Memory B cell (primary cell): ENCODE measurements around the gene CARD8.

Source experiments
- ATAC-seq: fragments of 150-1000 bp; cut with Tn5 transposase; 2 replicates; pipeline ENCODE4 v1.10.0; 2021; ENCODE audit warnings: low read depth, mild to moderate bottlenecking, moderate library complexity
- DNase-seq, 2 donors: peaks; one replicate each; pipeline ENCODE4 v3.0.0; 2022; ENCODE audit warnings: low spot score in 2 of 2
- H3K27ac Mint-ChIP-seq: one replicate; pipeline ENCODE4 v1.8.0; 2022; ENCODE audit warnings: mild to moderate bottlenecking, moderate library complexity, mixed read lengths
- H3K27me3 Mint-ChIP-seq: one replicate; pipeline ENCODE4 v1.8.0; 2022; ENCODE audit warnings: mixed read lengths
- H3K36me3 Mint-ChIP-seq: one replicate; pipeline ENCODE4 v1.8.0; 2022; ENCODE audit warnings: mild to moderate bottlenecking, mixed read lengths
- H3K4me1 Mint-ChIP-seq: one replicate; pipeline ENCODE4 v1.8.0; 2022; ENCODE audit warnings: mixed read lengths
- H3K4me3 Mint-ChIP-seq: one replicate; pipeline ENCODE4 v1.8.0; 2022; ENCODE audit warnings: mild to moderate bottlenecking, moderate library complexity, mixed read lengths
- H3K9me3 Mint-ChIP-seq: one replicate; pipeline ENCODE4 v1.8.0; 2022; ENCODE audit warnings: mixed read lengths

Gene CARD8

DNA sequence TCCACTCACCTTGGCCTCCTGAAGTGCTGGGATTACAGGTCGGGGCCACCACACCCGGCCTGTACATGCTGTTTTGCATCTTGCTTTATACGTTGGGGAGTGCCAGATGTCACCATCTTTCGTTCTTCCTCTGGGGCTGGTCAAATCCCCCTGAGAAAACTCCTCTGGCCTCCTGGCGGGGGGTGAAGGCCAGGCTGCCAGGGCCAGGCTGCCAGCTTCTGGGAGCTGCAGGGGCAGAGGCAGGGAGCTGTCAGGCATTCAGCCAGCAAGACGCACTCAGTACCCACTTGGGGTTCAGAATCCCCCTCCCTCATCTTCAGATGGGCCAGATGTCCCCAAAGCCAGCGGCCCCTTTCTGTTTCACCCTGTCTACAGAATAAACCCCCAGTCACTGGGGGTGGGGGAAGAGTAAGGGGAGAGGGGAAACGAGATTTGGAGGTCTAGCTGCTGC lies 69.1 kb downstream of the CARD8 start:
- Mint-ChIP-seq H3K4me3 (peak overlapping the region; percentile 64), H3K27ac (peak overlapping the region; percentile 65), H3K36me3 (peaks cover 12% of the 10 kb centered on the region), H3K27me3 (no peaks in the 10 kb centered on the region), H3K9me3 (no peaks in the 10 kb centered on the region), H3K4me1 (peaks cover 14% of the 10 kb centered on the region)
- ATAC-seq (peak; percentile 59), DNase-seq (no peak)

DNA sequence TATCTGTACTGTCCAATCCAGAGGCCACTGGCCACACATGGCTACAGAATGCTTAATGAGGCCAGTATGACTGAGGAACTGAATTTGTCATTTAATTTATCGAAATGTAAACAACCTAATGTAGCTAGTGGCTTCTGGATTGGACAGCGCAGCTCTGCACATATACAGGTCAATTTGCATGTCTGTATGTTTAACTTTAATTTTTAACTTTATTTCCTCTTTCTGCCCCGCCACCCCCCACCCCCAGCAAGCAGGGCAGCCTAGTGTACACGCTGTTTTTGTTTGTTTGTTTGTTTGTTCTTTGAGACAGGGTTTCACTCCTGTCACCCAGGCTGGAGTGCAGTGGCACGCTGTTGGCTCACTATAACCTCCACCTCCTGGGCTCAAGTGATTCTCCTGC lies 69.7 kb downstream of the CARD8 start:
- DNase-seq (no peak), ATAC-seq (peak; percentile 26)
- peaks cover 17% of the 10 kb centered on the region for H3K36me3 Mint-ChIP-seq
- H3K27me3 Mint-ChIP-seq = no peaks in the 10 kb centered on the region
- H3K27ac Mint-ChIP-seq = peak overlapping the region; percentile 65
- peaks cover 2% of the 10 kb centered on the region for H3K9me3 Mint-ChIP-seq
- peak overlapping the region; percentile 64 for H3K4me3 Mint-ChIP-seq
- H3K4me1 Mint-ChIP-seq = peaks cover 14% of the 10 kb centered on the region

DNA sequence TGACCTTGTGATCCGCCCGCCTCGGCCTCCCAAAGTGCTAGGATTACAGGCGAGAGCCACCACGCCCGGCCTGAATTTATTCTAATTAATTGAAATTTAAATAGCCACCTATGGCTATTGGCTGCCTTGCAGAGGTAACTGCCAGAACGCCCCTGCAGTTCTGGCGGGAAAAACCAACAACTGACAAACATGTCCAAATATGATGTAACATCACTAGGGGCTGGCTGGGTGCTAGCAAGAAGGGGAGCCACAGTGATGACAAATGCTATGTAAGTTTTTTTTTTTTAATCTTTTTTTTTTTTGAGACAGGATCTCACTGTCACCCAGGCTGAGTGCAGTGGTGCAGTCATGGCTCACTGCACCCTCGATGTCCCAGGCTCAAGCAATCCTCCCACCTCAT lies 72.4 kb downstream of the CARD8 start:
- no peaks in the 10 kb centered on the region for H3K27me3 Mint-ChIP-seq
- DNase-seq = no peak
- ATAC-seq = no peak
- peaks cover 12% of the 10 kb centered on the region for H3K4me1 Mint-ChIP-seq
- no peak overlapping the region for H3K4me3 Mint-ChIP-seq
- peaks cover 18% of the 10 kb centered on the region for H3K36me3 Mint-ChIP-seq
- H3K9me3 Mint-ChIP-seq = peaks cover 2% of the 10 kb centered on the region
- no peak overlapping the region for H3K27ac Mint-ChIP-seq

DNA sequence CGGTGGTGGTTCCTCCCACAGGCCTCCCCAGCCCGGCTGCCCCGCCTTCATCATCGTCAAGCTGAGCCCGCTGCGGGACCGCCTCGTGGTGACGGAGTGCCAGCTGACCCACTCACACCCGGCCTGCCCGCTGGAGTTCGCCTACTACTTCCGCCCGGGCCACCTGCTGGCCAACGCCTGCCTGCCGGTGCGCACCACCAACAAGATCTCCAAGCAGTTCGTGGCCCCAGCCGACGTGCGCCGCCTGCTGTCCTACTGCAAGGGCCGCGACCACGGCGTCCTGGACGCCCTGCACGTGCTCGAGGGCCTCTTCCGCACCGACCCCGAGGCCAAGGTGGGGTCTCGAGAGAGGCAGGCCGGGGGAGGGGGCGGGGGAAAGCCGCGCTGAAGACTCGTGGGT lies 73.3 kb downstream of the CARD8 start:
- Mint-ChIP-seq H3K4me1 (peaks cover 12% of the 10 kb centered on the region), H3K36me3 (peaks cover 15% of the 10 kb centered on the region), H3K27me3 (no peaks in the 10 kb centered on the region), H3K4me3 (no peak overlapping the region), H3K27ac (no peak overlapping the region), H3K9me3 (peaks cover 2% of the 10 kb centered on the region)
- DNase-seq (no peak), ATAC-seq (no peak)

DNA sequence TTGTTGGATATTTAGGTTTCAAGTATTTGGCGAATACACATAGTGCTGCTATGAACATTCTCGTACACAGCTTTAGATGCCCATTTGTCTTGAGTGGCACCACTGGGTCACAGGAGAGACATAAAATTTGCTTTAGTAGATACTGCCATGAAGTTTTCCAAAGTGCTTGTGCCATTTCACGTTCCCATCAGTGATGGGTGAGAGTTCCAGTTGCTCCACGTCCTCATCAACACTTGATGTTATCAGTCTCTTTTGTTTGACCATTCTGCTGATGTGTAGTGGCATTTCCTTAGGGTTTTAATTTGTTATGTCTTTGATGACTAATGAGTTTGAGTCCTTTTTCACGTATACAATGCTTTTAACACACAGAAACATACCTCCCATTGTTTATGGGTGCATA lies 74.2 kb downstream of the CARD8 start:
- ATAC-seq = no peak
- no peak for DNase-seq
- no peak overlapping the region for H3K4me3 Mint-ChIP-seq
- H3K36me3 Mint-ChIP-seq = peaks cover 20% of the 10 kb centered on the region
- H3K27me3 Mint-ChIP-seq = no peaks in the 10 kb centered on the region
- no peak overlapping the region for H3K27ac Mint-ChIP-seq
- H3K9me3 Mint-ChIP-seq = peaks cover 2% of the 10 kb centered on the region
- peaks cover 11% of the 10 kb centered on the region for H3K4me1 Mint-ChIP-seq

DNA sequence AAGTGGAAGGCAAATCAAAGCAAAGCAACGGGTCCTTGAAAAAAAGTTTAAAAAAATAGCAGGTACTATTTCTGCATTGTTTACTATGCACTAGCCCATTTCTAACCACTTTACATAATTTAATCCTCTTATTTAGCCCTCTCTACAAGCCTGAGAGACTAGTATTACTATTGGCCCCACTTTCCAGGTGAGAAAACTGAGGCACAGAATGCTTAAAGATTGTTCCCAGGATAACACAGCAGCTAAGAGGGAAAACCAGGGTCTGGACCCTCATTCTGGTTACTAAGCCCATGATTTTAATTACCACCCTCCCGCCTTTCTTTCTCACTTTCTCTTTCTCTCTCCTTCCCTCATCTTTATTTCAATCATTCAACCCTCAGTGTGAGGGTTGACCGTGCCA lies 79.5 kb downstream of the CARD8 start:
- H3K36me3 Mint-ChIP-seq = peaks cover 30% of the 10 kb centered on the region
- H3K4me1 Mint-ChIP-seq = peaks cover 10% of the 10 kb centered on the region
- no peak overlapping the region for H3K4me3 Mint-ChIP-seq
- ATAC-seq = no peak
- H3K27me3 Mint-ChIP-seq = no peaks in the 10 kb centered on the region
- no peak for DNase-seq
- peaks cover under 1% of the 10 kb centered on the region for H3K9me3 Mint-ChIP-seq
- H3K27ac Mint-ChIP-seq = no peak overlapping the region

DNA sequence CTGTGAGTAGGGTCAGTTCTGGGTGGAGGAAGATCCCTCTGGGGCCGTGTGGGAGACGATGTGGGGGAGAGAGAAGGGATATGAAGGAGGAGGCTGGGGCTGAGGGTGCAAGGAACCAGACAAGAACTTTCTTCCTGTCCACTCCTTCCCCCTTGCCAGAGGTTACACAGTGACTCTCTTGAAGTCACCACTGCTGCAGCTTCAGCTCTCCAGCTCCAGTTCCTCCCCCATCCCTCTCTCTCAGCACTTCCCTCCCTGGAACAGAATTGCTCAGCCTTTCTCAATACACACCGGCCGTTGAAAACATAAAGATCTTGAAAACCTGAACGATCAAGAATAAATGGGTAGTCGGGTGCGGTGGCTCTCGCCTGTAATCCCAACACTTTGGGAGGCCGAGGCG lies 80.1 kb downstream of the CARD8 start:
- Mint-ChIP-seq H3K4me1 (peaks cover 16% of the 10 kb centered on the region), H3K9me3 (no peaks in the 10 kb centered on the region), H3K4me3 (no peak overlapping the region), H3K27ac (no peak overlapping the region), H3K27me3 (no peaks in the 10 kb centered on the region), H3K36me3 (peaks cover 31% of the 10 kb centered on the region)
- no peak for ATAC-seq
- no peak for DNase-seq

DNA sequence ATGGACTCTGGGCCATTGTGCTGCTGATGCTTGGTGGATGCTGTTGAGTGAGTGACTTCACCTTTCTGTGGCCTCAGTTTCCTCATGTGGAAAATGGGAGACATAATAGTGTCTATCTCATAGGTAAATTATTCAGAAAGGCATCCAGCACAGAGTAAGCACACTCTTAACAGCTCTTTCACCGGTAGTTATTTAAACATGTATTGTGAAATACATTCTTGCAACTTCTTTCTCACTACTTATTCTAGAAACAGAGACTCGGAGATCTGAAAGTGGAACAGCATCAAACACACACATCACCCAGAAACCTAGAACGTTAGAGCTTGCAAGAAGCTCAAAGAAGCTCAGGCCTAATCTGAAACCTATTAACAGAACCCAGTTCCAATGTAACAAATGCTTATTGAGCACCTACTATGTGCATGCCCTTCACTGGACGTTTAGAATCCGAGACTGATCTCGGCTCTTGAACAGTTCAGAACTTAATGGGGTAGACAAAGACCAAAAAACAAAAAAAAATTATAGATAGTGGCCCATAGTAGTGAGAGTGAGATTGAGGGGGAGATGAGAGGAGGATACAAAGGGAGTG lies 81.2 kb downstream of the CARD8 start:
- H3K27ac Mint-ChIP-seq = peak overlapping the region; percentile 36
- DNase-seq = no peak
- H3K9me3 Mint-ChIP-seq = no peaks in the 10 kb centered on the region

DNA sequence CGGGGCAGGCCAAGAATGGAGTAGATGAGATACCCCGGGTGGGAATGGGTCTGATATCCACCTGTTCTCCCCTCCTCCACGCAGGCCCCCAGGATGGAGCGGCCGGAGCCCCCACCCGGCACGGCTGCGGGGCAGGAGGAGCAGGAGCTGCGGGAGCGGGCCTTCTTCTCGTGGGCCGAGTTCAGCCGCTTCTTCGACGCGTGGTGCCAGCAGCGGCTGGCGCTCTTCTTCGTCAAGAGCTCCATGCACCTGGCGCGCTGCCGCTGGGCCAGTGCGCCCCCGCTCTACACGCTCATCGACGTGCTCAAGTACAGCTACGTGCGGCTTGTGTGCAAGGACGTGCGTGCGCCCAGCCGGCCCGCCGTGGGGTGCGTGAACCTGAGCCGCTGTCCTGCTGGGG lies 84.0 kb downstream of the CARD8 start:
- peak overlapping the region; percentile 93 for H3K27ac Mint-ChIP-seq
- peak overlapping the region; percentile 98 for H3K4me3 Mint-ChIP-seq
- H3K36me3 Mint-ChIP-seq = peaks cover 21% of the 10 kb centered on the region
- H3K9me3 Mint-ChIP-seq = no peaks in the 10 kb centered on the region
- H3K4me1 Mint-ChIP-seq = peaks cover 30% of the 10 kb centered on the region
- H3K27me3 Mint-ChIP-seq = no peaks in the 10 kb centered on the region
- no peak for ATAC-seq
- DNase-seq = no peak

More for the DNA sequence above, 81.2 kb downstream of the CARD8 start:
- Mint-ChIP-seq H3K4me1 (peaks cover 18% of the 10 kb centered on the region), H3K36me3 (peaks cover 27% of the 10 kb centered on the region), H3K27me3 (no peaks in the 10 kb centered on the region), H3K4me3 (no peak overlapping the region)
- no peak for ATAC-seq

DNA sequence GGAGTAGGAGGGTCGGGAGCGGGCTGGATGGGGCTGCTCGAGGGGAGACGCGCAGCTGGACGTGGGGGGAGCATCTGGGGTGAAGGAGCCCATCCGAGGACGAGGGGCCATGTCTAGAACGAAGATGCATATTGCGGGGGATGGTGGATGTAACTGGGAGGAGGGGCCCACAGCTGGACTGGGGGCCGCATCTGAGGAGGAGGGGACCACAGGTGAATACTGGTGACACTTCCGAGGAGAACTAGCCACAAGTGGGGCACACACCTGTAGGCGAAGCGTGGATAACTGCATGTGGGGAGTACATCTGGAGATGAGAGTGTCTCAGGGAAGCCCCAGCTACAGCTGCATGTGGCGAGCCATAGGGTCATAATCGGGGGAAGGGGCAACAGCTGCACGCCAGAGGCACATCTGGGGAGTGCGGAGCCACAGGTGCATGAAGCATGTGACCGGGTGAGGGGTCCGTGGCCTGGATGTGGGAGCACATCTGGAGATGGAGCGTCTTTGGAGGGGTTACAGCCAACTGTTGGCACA lies 84.8 kb downstream of the CARD8 start:
- peaks cover 18% of the 10 kb centered on the region for H3K36me3 Mint-ChIP-seq
- H3K27me3 Mint-ChIP-seq = no peaks in the 10 kb centered on the region
- DNase-seq (no peak), ATAC-seq (no peak)
- H3K27ac Mint-ChIP-seq = peak overlapping the region; percentile 93
- H3K9me3 Mint-ChIP-seq = no peaks in the 10 kb centered on the region
- peaks cover 28% of the 10 kb centered on the region for H3K4me1 Mint-ChIP-seq
- peak overlapping the region; percentile 98 for H3K4me3 Mint-ChIP-seq

DNA sequence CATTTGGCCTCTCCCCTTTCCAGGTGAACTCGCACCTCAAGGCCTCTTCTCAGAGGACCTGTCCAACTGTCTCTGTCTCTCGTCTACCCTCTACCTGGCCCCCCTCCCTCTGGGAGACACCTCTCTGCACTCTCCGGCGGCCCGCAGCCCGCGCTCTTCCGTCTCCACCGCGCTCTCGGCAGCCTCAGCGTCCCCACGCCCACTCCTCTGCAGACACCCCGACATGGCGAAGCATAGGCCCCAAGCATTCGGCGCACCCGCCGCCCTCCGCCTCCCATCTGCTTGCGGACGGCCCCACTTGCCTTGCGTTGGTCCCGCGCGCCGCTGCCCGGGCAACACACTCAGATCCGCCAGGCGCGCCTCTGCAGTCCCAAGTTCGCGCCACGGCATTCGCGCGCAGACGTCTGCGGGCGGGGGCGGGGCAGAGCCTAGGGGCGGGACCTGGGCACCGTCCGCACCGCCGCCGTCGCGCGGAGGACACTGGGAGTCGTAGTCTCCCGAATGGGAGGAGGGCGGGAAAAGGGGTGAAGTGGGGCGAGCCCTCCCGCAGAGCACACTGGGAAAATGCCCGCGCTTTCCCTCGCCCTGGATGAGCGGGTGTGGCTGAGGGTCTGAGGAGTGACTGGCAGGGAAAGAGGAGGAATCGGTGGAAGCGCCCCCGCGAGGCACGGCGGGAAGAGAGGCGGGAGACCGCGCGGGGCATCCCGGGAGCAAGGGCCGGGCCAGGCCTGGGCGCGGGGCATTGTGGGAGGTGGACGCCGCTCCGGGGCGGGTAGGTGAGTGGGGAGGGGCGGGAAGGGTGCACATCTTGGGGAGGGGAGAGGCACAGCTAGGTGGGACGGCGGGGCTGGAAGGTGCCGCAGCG lies 85.5 kb downstream of the CARD8 start, which contains the start of the genes LIG1 and ZSWIM9:
LIG1 (minus strand) TSS at position 406 of the 865 bp plus-strand sequence. CDS start 4,778 bp downstream, outside the sequence.
ZSWIM9 (plus strand) TSS at position 742 of the 865 bp plus-strand sequence. CDS start 1,123 bp downstream, outside the sequence.
- Mint-ChIP-seq H3K4me3 (peak within 1 kb of the TSS; percentile 98), H3K36me3 (peaks cover 18% of the 10 kb centered on the region)

DNA sequence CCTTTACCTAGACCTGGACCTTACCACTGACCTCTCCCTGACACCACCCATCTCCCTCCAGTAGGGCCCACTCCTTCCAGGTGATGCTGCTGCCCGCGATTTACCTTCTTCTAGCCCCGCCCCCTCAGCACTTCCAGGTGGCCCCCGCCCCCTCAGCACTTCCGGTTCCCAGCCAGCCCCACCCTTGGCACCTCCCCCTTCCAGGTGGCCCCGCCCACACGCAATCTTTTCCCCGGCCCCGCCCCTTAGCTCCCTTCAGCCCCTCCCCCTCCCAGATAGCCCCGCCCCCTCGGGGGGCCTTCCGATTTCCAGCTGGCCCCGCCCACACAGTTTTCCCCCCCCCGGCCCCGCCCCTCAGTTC lies 86.2 kb downstream of the CARD8 start:
- Mint-ChIP-seq H3K27ac (peak overlapping the region; percentile 93), H3K36me3 (peaks cover 14% of the 10 kb centered on the region), H3K27me3 (no peaks in the 10 kb centered on the region), H3K4me1 (peaks cover 22% of the 10 kb centered on the region), H3K9me3 (no peaks in the 10 kb centered on the region), H3K4me3 (peak overlapping the region; percentile 98)
- DNase-seq (peak; percentile 92), ATAC-seq (peak; percentile 46)

More for the DNA sequence above, 85.5 kb downstream of the CARD8 start, which contains the start of the genes LIG1 and ZSWIM9:
- Mint-ChIP-seq H3K27me3 (no peaks in the 10 kb centered on the region), H3K4me1 (peaks cover 26% of the 10 kb centered on the region), H3K27ac (peak within 1 kb of the TSS; percentile 93), H3K9me3 (no peaks in the 10 kb centered on the region)
- ATAC-seq (peak; percentile 87), DNase-seq (peak; percentile 89 to 93)

DNA sequence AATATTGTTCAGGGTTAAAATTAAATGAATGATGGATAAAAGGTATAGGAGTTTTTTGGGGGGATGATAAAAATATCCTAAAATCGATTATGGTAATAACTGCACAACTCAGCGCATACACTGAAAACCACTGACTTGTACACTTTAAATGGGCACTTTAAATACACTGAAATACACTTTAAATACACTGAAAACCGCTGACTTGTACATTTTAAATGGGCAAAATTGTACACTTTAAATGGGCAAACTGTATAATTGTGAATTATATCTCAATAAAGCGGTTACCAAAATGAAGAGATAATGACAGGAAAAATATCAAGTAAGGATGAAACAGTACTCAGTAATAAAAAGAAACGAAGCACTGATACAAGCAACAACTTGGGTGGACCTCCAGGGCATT lies 87.0 kb downstream of the CARD8 start:
- Mint-ChIP-seq H3K36me3 (peaks cover 14% of the 10 kb centered on the region), H3K27me3 (no peaks in the 10 kb centered on the region), H3K4me1 (peaks cover 22% of the 10 kb centered on the region), H3K27ac (peak overlapping the region; percentile 93), H3K4me3 (no peak overlapping the region), H3K9me3 (no peaks in the 10 kb centered on the region)
- no peak for ATAC-seq
- no peak for DNase-seq

DNA sequence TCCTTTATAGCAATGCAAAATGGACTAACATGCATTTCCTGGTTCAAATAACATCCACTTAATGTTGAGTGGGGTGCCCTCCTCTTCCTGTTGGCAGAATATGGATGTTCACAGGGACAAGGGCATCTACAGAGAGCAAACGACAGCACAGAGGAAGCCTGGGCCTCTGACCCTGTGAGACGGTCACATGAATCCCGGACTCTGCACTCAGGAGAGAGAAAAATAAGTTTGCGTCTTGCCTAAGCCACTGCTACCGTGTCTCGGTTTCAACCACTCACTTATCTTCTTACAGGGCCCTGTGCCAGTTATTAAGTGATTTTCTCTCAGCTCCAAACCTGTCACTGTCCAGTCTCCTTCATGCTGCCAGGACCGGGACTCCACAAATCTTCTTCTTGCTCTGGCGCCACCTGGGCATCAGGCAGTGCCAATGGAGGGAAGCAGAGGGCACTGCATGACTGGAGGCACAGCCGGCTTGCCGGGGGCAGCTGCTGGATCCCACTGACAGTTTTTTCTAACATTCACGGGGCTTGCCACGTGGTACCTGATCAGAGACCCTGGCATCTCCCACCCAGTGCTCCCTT lies 97.4 kb downstream of the CARD8 start:
- ATAC-seq (no peak), DNase-seq (no peak)
- H3K36me3 Mint-ChIP-seq = peaks cover 32% of the 10 kb centered on the region
- no peaks in the 10 kb centered on the region for H3K9me3 Mint-ChIP-seq
- H3K27ac Mint-ChIP-seq = no peak overlapping the region
- H3K4me3 Mint-ChIP-seq = no peak overlapping the region
- no peaks in the 10 kb centered on the region for H3K27me3 Mint-ChIP-seq
- H3K4me1 Mint-ChIP-seq = peaks cover 2% of the 10 kb centered on the region
